GM10847 (cell line): ENCODE data around the gene TMEM150A.
A peak's percentile ranks its signal among the peaks of the same experiment; 100 is the strongest.

Source experiments
- POLR2A ChIP-seq: IDR thresholded peaks from 2 replicates; pipeline ENCODE4 v1.6.1; 2011; ENCODE audit not compliant: insufficient read length; ENCODE audit errors: extremely low read depth

TMEM150A gene, protein sequence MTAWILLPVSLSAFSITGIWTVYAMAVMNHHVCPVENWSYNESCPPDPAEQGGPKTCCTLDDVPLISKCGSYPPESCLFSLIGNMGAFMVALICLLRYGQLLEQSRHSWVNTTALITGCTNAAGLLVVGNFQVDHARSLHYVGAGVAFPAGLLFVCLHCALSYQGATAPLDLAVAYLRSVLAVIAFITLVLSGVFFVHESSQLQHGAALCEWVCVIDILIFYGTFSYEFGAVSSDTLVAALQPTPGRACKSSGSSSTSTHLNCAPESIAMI

GRCh38 chr2:85602476-85603234 is at the start of gene TMEM150A:
TMEM150A (minus strand) TSS chr2:85602698; CDS start chr2:85601948, 750 bp downstream.
- TF ChIP-seq POLR2A: peak; percentile 20

DNA sequence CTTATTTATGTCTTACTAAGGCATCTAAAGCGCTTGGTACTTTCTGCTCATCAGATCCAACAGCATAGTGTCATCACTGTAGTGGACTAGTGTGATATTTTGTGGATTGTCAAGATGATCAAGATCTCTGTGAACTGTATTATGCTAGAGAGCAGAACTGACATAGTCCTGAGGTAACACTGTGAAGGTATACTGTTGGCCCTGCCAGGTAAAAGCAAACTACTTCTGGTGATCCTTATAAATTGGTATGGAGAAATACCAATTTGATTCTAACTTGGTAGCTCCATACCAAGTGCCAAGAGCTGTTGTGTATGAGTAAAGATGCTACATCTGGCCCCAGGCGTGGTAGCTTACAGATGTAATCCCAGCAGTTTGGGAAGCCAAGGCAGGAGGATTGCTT is 49.6 kb upstream of the TMEM150A start:
- TF ChIP-seq POLR2A: no peak

- no peak for TF ChIP-seq POLR2A
Measured at GRCh38 chr2:85651097-85651496, 48.6 kb upstream of the TMEM150A start.

GRCh38 chr2:85650456-85650855 is 48.0 kb upstream of the TMEM150A start:
- TF ChIP-seq POLR2A: no peak

GRCh38 chr2:85649201-85650190 is 47.0 kb upstream of the TMEM150A start:
- TF ChIP-seq POLR2A: no peak

GRCh38 chr2:85648619-85649018 is 46.1 kb upstream of the TMEM150A start:
- TF ChIP-seq POLR2A: no peak

DNA sequence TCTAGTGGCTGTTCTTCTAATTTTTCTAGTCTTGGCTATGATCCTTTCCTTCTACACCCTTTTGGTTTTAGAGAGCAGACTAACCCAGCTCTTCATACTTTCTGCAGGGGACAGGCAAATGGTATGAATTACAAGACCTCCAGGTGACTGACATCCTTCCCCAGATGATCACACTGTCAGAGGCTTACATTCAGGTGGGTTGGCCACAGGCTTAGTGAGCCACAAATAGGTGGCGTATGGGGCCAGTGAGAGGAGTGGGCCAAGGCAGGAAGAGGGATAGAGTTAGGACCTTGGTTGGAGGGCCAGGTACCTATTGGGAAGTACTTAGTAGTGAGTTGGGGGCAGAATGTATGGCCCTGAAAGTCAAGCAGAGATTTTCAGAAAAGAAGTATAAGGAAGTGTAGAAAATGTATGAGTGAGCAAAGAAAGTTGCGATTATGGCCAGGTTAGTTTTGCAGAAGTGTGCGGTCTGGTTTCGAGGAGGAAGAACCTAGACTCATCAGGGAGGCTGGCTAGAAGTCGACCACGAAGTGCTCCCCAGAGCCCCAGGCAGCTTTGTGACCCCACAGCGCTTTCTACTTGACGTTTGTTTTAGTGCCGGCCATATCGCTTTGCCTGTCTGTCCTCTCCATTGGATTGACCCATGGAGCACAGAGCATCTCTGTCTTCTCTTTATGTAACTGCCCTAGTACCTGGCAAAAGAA is 45.5 kb upstream of the TMEM150A start:
- TF ChIP-seq POLR2A: no peak

GRCh38 chr2:85646166-85646565 is 43.7 kb upstream of the TMEM150A start:
- no peak for TF ChIP-seq POLR2A

DNA sequence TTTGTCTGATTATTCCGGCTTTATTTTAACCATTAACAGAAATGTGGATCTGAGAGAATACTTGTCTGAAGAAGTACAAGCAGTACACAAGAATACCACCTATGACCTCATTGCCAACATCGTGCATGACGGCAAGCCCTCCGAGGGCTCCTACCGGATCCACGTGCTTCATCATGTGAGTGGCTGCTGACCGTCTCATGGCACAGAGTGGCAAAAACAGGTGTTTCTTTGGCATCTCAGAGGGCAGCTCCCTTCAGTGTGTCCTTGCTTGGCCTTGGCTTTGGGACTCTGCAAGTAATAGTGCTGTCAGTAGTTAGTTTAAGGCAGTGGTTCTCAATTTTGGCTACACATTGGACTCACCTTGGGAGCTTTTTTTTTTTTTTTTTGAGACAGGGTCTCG is 42.4 kb upstream of the TMEM150A start:
- TF ChIP-seq POLR2A: no peak

- no peak for TF ChIP-seq POLR2A
Measured at GRCh38 chr2:85642725-85643124, 40.2 kb upstream of the TMEM150A start.

DNA sequence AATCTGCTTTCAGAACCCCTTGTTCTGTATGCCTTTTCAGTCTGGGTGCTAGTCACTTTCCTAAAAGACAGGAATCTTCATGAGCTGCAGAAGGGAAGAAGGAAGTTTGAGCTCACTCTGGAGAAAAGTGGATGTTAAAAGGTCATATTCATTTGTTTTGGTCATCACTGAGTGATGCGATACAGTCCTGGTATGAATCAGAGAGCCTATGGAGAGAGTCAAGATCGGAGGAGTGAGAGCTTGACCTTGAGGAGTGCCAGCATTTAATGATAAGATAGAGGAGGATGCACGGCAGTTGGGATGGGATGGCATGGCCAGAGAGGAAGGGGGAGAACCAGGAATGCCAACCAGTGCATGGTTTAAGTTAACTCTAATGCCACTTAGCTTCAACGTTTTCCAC is 33.1 kb upstream of the TMEM150A start:
- TF ChIP-seq POLR2A: no peak

- TF ChIP-seq POLR2A: no peak
Measured at GRCh38 chr2:85635011-85635410, 32.5 kb upstream of the TMEM150A start.

DNA sequence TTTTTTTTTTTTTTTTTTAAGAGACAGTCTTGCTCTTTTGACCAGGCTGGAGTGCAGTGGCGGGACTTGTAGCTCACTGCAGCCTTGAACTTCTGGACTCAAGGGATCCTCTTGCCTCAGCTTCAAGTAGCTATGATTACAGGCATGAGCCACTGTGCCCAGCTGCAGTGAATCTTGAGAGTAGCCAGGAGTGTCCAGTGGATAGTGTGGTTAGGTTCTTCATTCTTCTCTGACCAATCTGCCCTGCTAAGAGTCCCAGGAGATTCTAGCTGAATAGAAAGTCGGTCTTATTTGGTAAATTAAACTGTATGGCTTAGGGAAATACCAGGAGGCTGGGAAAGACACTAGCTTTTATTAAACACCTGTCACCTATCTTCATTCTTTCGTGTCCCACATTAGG is 28.8 kb upstream of the TMEM150A start:
- TF ChIP-seq POLR2A: no peak

- TF ChIP-seq POLR2A: no peak
Measured at GRCh38 chr2:85628658-85629057, 26.2 kb upstream of the TMEM150A start.

GRCh38 chr2:85623991-85624390 is 21.5 kb upstream of the TMEM150A start:
- TF ChIP-seq POLR2A: no peak
